KBM-7 (cell line): ENCODE results near the gene SETD3.

Experiments
- DNase-seq: peaks from one replicate; pipeline ENCODE4 v3.0.0-alpha.2; 2015
- in situ Hi-C: fragments of 300-500 bp; cut with MboI; formaldehyde crosslinking; loops from 2 replicates; pipeline ENCODE4 v1.14.3; 2020; ENCODE audit warnings: low sequenced_read_pairs, low pct_unique_long_range_greater_than_20kb, mixed read lengths

The SETD3 gene

DNA sequence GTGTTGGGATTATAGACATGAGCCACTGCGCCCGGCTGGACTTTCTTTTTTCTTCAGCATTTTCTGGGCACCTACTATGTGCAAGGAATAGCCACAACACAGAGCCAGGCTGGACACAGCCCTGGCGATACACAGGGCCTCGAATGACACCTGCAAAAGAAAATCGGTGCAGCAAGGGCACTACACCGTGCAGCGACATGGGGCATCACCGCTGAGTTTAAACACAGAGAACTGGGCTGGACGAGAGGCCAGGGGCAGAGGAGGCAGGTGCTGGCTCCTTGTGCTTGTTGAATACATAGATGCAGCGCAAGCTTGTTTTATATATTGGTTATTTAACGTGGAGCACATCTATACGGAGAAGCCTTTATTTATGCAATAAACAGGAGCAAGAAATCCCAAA, 92.4 kb downstream of the SETD3 start:
- no peak for DNase-seq
- in situ Hi-C loops: no loop called here

DNA sequence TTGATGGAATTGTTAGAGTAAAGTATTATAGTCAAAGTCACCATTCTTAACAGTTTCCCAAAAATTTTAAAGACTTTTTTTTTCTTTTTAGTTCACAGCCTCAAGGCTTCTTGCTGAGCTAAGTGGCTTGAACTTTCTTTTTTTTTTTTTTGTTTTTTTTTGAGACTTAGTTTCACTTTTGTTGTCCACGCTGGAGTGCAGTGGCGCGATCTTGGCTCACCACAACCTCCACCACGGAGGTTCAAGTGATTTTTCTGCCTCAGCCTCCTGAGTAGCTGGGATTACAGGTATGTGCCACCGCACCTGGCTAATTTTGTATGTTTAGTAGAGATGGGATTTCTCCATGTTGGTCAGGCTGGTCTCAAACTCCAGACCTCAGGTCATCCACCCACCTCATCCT, 92.8 kb downstream of the SETD3 start:
- in situ Hi-C loops: no loop called here
- no peak for DNase-seq

DNA sequence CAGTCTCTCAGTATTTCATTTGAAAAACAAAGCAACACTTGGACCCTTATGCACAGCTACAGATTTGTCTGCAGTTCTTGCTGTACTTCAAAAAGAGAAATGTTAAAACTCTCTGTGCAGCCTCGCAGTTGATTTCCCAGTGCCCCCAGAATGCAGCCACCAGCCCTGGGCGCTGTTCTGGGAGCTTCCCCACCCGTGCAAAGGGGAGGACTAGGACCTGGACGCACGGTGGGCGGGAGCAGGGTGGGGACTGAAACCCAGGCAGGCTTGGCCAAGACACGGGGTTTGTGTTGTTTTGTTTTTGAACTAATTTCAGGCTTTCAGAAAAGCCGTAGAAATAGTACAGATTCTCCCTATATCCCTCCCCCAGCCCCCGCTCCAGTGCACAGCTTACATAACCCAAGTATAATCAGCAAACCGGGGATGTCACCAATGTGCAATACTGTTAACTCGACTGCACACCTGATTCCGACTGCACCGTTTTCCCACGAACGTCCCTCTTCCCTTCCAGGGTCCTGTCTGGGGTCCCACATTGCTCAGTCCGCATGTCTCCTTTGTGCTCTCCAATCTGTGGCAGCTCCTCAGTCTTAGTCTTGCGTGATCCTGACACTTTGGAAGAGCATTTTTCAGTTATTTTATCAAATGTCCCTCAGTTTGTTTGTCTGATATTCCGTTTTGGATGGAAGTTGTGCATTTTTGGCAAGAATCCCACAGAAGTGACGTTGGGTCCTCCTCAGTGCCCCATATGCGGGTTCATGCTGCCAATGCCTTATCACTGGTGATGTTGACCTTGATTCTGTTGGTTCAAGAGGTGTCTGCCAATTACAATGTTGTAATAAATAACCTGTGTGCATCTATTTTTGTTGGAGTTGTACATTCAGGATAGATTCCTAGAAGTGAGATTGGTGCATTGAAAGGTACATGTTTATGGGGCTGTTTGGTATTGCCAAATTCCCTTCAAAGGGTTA, 95.9 kb downstream of the SETD3 start:
- in situ Hi-C loops: no loop called here
- no peak for DNase-seq

DNA sequence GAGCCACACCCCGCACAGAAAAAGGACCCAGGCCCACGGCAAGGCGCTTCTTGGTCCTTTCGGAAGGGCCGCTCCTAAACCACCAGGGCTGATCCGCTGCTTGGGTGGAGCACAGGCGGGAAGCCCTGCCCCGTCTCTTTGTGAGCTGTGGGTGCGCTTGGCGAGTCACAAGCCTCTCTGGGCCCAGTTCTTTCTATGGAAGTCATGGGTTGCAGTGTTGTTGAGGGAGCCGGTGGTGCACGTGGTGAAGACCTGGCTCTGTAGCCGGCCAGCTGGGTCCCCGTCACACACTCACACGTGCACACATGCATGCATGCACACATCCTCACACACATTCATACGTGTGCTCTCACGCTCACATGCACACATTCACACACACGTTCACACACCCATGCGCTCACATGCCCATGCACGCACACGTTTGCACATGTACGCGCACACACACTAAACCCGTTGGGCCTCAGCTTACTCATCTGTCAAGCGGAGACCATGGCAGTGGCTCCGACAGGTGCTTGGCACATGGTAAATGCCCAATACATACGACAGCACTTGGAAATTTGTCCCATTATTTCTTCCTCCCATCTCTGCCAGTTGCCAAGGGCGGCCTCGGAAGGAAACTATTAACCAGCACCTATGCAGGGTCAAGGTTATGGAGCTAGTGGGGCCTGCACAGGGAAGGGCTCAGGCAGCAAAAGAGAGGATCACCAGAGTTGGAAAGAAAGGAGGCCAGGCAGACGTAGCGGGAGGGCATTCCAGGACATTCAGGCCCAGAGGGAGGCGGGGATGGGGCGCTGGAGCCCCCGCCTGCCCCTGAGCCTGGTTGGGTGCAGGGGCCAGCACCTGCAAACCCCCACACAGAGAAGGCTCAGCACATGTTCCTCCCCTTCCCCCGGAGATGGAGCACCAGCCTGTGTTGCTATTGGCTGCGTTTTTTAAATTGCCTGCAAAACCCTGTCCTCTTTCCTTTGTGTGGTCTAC, 96.9 kb downstream of the SETD3 start:
- in situ Hi-C loops: no loop called here
- DNase-seq: no peak

GRCh38 chr14:99382781-99383471, 97.7 kb downstream of the SETD3 start:
- DNase-seq: no peak
- in situ Hi-C loops: no loop called here

DNA sequence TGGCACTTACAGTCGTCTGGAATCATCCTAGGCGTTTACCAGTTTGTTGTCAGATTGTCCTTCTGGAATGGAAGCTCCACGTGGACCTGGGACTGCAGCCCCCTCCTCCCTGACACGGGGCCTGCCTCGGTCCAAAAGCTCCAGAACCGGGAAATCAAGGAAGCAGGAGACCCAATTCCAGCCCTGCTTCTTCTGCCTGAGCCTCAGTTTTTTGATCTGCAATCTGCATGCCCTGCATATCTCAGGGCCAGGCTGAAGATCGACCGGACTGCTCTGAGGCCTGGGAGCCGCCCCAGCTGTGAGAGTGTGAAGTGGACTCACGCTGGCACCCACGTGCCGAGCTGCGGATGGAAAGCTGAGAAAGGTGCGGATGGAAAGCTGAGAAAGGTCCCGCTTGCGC, 98.6 kb downstream of the SETD3 start:
- in situ Hi-C loops: no loop called here
- no peak for DNase-seq

GRCh38 chr14:99381688-99382060, 99.0 kb downstream of the SETD3 start:
- no peak for DNase-seq
- in situ Hi-C loops: no loop called here

DNA sequence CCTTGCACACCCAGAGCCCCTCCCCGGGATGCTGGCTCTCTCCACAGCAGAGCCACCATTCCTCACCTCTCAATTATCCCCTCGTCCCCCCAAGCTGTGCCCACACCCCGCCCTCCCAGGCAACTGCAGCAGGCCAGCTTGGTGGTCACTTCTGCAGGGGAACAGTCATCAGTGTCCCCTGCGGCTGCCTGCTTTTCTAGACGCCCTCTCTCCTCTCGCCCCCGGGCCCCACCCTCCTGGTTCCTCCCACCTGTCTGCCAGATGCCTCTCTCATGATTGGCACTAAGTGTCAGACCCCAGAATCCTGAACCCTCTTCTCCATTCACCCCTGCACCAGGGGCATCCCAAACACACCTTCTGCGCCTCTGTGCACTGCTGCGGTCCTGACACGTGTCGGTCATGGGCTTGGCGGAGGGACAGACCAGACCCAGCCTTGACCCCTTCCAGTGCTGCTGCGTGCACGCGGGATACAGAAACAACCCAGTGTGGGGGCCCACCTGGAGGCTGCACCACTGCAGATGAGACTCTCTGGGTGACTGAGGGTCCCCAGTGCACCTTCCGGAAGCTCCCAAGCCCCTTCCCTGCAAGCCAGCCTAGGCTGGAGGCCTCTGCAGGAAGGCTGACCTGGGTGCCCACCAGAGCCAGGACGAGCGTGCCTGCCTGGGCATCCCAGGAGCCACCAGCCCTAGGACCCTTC, 99.5 kb downstream of the SETD3 start:
- no peak for DNase-seq
- in situ Hi-C loops: no loop called here

GRCh38 chr14:99380402-99380801, 100.3 kb downstream of the SETD3 start:
- in situ Hi-C loops: no loop called here

GRCh38 chr14:99378782-99379214, 101.9 kb downstream of the SETD3 start:
- in situ Hi-C loops: no loop called here

More at GRCh38 chr14:99380402-99380801, 100.3 kb downstream of the SETD3 start:
- no peak for DNase-seq

DNA sequence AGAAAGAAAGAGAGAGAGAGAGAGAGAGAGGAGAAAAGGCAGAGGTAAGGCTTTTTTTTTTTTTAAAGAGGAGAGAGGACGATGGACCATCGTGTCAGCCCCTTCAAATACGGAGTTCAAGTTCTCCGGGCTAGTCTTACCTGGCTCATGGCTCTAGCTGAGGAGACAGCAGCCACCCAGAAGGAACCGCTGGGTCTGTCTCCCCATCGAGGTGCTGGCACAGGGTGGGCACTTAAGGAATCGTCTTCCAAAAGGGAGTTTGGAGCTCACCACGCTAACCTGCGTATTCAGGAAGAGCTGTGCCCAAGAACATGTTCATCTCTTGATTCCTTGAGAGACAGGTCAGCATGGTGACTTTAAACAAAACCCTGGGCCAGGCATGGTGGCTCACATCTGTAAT, 102.7 kb downstream of the SETD3 start:
- in situ Hi-C loops: no loop called here
- DNase-seq: no peak

More at GRCh38 chr14:99378782-99379214, 101.9 kb downstream of the SETD3 start:
- DNase-seq: no peak

GRCh38 chr14:99374964-99375363, 105.7 kb downstream of the SETD3 start:
- in situ Hi-C loops: no loop called here

GRCh38 chr14:99363616-99364290, 116.9 kb downstream of the SETD3 start:
- in situ Hi-C loops: no loop called here
- DNase-seq: no peak

More at GRCh38 chr14:99374964-99375363, 105.7 kb downstream of the SETD3 start:
- DNase-seq: no peak

DNA sequence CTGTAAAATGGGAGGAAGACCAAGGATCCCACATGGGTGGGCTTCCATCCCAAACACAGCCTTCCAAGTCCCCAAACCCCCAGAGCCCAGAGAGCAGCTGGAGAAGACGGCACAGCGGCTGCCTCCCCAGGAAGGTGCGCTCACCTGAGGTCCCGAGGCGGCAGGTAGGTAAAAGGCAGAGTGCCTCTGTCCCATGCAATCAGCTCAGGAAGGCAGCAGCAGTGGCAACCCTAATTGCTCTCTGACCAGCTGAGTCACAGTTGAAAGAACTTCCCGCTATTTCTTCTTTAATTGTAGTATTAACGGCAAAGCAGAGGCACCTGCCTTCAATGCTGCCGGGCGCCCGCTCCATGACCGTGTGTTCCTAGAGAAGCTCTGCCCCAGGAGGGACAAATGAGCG, 117.6 kb downstream of the SETD3 start:
- DNase-seq: no peak
- in situ Hi-C loops: no loop called here

- DNase-seq: no peak
- in situ Hi-C loops: no loop called here
These were observed 119.0 kb downstream of the SETD3 start for GRCh38 chr14:99361596-99362215.

GRCh38 chr14:99360774-99361595, 119.7 kb downstream of the SETD3 start:
- in situ Hi-C loops: no loop called here
- DNase-seq: no peak

GRCh38 chr14:99359906-99360305, 120.8 kb downstream of the SETD3 start:
- no peak for DNase-seq
- in situ Hi-C loops: no loop called here
